ENCODE measurements around the gene ESD.
A peak's percentile ranks its signal among the peaks of the same experiment; 100 is the strongest.

ESD gene

GRCh38 chr13:46745062-46745461 is 51.9 kb downstream of the ESD start:
- no peak for DNase-seq

GRCh38 chr13:46743191-46743590 is 53.8 kb downstream of the ESD start:
- no peak for DNase-seq

DNA sequence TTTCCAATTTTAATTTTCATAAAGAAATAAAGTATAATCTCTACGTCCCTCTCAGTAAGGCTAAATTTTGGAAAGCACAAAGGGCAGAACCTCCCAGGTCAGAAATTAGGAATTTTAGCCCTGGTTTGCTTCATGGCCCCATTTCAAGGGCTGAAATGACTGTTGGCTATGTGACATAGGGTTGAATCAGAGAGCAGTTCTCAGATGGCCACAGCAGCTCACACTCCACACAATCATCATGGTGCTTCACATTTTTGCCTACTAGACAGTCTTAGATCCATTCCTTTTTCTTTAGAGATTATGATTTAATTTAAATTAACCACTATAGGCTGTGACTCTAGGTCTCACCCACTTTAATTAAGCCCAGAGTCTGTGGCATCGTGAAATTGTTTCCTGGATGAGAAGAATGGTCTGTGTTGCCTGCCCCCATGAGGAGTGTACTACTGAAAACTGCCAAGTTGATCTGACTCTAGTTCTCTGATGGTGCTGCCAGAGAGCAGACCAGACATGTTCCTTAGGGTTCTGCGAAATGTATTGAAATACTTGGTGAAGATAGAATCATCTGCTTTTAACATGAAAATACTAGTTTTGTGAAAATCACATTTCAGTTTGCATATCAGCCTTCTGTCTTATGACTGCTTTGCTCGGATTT is 57.4 kb downstream of the ESD start:
- DNase-seq, result no peak

GRCh38 chr13:46738766-46739165 is 58.2 kb downstream of the ESD start:
- DNase-seq, result no peak

GRCh38 chr13:46738055-46738454 is 58.9 kb downstream of the ESD start:
- no peak for DNase-seq

DNA sequence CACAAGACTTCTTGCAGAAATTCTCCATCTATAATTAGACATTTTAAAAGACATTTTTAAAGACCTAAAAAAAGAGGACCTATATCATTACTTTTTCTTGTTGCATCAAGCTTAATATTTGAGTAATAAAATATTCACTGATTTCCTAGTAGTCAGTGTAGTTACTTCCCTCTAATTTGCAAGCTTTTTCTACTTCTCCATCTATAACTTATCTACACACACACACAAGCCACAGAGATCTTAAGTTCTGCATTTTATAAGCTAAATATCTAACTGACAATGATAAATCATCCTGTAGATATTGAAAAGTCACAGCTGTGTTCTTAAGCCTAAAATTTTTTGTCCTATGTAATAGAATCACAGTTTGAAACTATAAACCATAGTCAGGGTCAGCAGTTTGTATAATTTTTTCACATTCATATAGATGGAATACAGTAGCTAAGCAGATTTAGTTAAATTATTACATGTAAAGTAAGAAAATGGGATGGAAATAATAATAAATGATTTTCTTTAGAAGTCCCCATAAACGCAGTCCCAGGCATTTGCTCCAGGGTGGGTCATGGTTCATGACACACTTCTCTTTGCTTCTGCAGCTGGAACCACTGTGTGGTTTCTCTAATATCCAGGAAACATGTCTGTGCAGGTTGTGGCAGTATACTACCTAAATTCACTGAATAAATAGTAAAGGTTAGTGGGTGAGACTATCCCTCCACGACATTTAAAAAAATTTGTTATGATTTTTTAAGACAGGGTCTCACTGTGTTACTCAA is 60.2 kb downstream of the ESD start:
- peak in 1 of 2 donors; percentile 76 for DNase-seq

DNA sequence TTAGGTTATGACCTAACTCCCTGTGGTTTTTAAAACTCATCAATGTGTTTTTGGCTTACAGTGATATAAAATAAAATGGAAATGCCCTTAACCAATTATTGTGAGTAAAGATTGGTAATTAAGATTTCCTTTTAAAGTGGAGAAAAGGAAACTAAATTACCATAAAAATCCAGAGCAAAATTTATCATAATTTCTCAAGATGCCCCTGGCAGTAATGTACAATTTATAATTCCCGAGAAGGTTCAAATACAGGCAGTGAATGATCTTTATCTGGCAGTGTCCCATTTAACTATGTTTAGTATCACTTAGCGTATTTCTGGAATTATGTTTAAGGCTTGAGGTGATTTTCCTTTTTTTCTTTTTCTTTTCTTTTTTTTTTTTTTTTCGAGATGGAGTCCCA is 61.5 kb downstream of the ESD start:
- DNase-seq, result no peak

DNA sequence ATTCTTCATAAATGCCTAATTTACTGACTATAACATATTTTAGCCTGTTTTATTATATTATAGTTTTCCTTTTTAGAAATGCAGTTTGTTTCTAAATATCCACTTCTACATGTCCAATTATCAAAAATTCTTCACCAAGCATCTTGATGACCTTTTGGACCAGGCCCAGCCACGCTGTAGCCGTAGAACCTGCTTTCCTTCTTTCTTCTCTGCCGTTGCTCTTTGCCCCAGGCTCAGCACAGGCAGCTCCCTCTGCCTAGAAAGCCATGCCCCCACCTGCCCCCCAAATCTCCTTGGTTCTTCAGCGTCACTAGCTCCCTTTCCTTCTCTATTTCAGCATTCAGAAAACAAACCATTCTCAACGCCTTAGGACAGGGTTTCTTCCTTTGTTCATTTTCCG is 65.4 kb downstream of the ESD start:
- DNase-seq, result no peak

- DNase-seq, result peak; percentile 53 to 62
These were observed 68.2 kb downstream of the ESD start for GRCh38 chr13:46728777-46729176.

DNA sequence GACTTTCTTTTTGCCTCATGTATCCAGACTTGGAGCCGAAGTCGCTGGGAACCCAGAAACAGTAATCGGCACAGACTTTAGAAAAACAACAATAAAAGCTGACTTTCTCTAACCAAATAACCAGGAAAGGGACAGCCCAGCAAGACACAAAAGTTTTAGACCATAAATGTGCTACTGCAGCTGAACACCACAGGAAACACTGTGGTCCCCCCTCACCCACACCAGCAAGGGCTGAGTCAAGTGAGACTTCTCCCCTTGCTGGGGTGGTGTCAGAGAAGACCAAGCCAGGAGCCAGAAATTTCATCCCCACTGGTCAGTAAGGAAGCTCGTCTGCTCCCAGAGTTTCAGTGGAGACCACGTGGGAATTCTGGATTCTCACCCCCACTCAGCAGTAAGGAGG is 70.6 kb downstream of the ESD start:
- DNase-seq, result no peak

All from inflammatory macrophage (primary cell).